Superior temporal gyrus (tissue), 1 donor: ENCODE results near the gene ZDHHC11B.
"Not testable (repeated sequence)": the region's sequence is repeated elsewhere in the genome, so short reads cannot be mapped to it uniquely, and the experiment has no call there.

Experiments
- DNase-seq: peaks from one replicate; pipeline ENCODE4 v3.0.0-alpha.2; 2016; ENCODE audit errors: extremely low spot score

Gene ZDHHC11B

GRCh38 chr5:769485-770145 lies 14.9 kb downstream of the ZDHHC11B start:
- not testable (repeated sequence) for DNase-seq

GRCh38 chr5:766666-767431 lies 17.7 kb downstream of the ZDHHC11B start:
- no peak for DNase-seq

GRCh38 chr5:765948-766631 lies 18.4 kb downstream of the ZDHHC11B start:
- DNase-seq, result no peak

GRCh38 chr5:763998-764781 lies 20.3 kb downstream of the ZDHHC11B start:
- no peak for DNase-seq

DNA sequence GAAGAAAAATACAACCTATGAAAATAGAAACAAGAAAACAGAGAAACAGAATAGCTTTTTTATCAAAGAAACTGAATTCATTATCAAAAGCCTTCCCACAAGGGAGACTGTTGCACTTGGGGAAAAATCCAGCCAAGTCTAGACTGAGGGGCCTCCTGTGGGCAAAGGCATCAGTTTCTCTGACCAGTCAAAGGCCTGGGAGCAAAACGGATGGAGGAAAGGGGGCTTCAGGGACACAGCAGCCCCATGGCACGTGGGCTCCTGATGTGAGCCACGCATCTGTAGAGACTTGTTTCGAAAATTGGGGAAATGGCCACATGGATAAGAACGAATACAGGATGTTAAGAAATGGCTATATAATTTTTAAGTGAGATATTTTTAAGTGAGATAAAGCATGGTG lies 21.1 kb downstream of the ZDHHC11B start:
- no peak for DNase-seq

DNA sequence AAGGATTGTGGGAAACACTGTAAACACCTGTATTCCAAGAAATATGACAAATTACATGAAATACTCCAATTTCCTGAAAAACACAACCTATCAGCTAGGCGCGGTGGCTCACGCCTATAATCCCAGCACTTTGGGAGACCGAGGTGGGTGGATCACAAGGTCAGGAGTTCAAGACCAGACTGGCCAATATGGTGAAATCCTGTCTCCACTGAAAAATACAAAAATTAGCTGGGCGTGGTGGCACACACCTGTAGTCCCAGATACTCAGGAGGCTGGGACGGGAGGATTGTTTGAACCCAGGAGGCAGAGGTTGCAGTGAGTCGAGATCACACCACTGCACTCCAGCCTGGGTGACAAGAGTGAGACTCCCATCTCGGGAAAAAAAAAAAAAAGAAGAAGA lies 21.5 kb downstream of the ZDHHC11B start:
- not testable (repeated sequence) for DNase-seq

DNA sequence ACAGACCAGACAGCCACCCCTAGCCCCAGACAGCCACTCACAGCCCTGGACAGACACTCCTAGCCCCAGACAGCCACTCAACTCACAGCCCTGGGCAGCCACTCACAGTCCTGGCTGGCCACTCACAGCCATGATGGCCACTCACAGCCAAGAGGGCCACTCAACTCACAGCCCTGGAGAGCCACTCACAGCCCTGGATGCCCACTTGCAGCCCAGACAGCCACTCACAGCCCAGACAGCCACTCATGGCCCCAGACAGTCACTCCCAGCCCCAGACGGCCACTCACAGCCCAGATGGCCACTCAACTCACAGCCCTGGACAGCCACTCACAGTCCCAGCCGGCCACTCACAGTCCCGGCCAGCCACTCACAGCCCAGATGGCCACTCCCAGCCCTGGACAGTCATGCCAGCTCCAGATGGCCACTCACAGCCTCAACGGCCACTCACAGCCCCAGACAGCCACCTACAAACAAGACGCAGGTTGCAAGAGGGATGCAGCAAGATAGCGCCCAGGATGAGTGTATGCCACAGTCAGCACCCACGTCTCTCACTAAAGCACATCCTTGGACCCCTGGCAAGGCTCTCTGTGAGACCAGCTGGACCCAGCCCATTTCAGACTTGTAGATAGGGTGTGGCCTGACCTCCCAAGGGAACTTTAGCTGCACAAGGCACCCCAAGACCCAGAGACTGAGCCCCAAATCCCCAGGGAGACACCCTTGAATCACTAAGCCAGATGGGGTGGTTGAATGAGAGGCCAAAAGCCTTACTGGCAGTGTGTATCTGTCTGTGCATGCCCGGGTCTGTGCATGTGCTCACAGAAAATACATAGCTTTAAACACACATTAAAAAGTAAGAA lies 22.4 kb downstream of the ZDHHC11B start:
- peak; percentile 49 for DNase-seq

GRCh38 chr5:761059-761771 lies 23.3 kb downstream of the ZDHHC11B start:
- DNase-seq, result no peak

- DNase-seq, result no peak
Measured at GRCh38 chr5:760363-761058, 24.0 kb downstream of the ZDHHC11B start.

GRCh38 chr5:759781-760362 lies 24.7 kb downstream of the ZDHHC11B start:
- no peak for DNase-seq

DNA sequence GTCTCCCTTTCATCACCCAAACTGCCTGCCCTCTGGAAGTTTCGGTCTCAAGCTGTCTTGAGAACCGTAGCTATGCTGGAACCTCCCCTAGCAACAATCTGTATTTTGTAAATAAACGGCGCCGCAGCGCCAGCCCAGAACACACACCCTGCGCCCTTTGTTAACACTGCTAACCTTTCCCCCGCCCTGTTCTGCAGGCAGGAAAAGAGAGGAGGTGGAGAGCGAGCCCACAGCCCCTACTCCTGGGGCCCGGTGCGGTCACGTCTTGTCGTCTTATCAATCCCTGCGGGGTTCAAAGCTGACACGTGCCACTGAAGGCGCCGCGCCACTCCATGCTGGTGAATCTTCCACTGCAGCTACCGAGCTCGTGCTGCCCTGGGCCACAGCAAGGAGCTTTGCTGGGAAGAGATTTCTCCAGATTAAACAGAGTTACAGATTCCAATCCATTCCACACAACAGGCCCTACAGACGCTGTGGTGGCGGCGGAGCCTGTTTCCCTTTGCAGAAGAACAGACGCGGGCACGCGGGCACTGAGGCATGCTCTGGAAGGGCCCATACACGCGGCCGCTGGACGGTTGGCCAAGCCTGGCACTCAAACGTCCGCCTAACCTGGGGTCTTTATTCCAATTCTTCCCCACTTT lies 25.3 kb downstream of the ZDHHC11B start:
- DNase-seq, result no peak

GRCh38 chr5:758698-759053 lies 25.9 kb downstream of the ZDHHC11B start:
- DNase-seq, result no peak

DNA sequence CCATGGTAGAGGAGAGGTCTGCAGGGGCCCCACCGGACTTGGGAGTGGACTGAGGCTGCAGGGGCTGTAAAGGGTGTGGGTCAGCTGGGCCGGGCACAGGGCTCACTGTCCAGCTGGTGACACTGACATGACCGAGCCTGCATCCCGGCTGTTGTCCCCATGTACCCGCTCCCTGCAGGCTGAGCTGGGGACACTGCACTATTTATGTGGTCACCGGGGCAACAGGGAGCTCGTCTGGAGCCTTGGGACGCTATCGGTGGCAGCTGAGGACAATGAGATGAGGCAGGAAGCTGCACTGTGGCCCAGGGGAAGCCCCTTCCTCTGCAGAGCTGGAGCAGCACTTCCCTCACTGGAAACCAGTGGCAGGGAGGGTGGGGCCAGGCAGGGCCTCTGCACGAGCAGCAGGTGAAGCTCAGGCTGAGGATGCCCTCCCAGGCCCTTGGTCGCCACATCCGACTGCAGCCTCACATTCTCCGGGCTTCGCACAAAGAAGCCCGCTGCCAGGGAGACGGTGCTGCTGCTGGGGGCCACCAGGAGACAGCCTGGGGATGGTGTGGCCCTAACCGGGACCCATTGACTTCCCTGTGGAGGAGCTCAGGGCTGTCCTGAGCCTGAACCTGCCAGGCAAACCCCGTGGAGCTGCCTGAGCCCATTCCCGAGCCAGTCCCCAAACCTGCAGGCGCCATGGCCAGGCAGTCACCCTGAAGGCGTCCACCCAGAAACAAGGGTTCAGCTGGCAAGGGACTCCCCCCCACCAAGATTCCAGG lies 26.4 kb downstream of the ZDHHC11B start:
- peak; percentile 51 for DNase-seq

- no peak for DNase-seq
Measured at GRCh38 chr5:757346-757930, 27.1 kb downstream of the ZDHHC11B start.

- no peak for DNase-seq
Measured at GRCh38 chr5:756865-757345, 27.6 kb downstream of the ZDHHC11B start.

GRCh38 chr5:756171-756570 lies 28.4 kb downstream of the ZDHHC11B start:
- DNase-seq, result no peak

- DNase-seq, result not testable (repeated sequence)
Measured at GRCh38 chr5:754143-754632, 30.3 kb downstream of the ZDHHC11B start.
